Progenitor cell of endocrine pancreas (in vitro differentiated cells): Measurements from ENCODE around the gene TCF7. TPM values are rescaled to one million over a fixed set of nuclear protein-coding genes. Genes with fewer than 3 reads are reported as not detected.
A peak's percentile ranks its signal among the peaks of the same experiment; 100 is the strongest.

Experiments
- DNase-seq: peaks from one replicate; pipeline ENCODE4 v3.0.0; 2021; ENCODE audit warnings: low spot score; ENCODE audit not compliant: unreplicated experiment
- H3K27ac Mint-ChIP-seq: 2 replicates; pipeline ENCODE4 v1.8.0; 2021; ENCODE audit warnings: mild to moderate bottlenecking, moderate library complexity, mixed read lengths
- H3K27me3 Mint-ChIP-seq: 2 replicates; pipeline ENCODE4 v1.8.0; 2021; ENCODE audit warnings: mixed read lengths
- H3K36me3 Mint-ChIP-seq: 2 replicates; pipeline ENCODE4 v1.8.0; 2022; ENCODE audit warnings: mixed read lengths; ENCODE audit not compliant: insufficient read depth
- H3K4me1 Mint-ChIP-seq: 2 replicates; pipeline ENCODE4 v1.8.0; 2021; ENCODE audit warnings: low read depth, mixed read lengths
- H3K4me3 Mint-ChIP-seq: 2 replicates; pipeline ENCODE4 v1.8.0; 2021; ENCODE audit warnings: low read depth, mild to moderate bottlenecking, moderate library complexity, mixed read lengths
- H3K9me3 Mint-ChIP-seq: 2 replicates; pipeline ENCODE4 v1.8.0; 2021; ENCODE audit warnings: low read depth, mixed read lengths
- total RNA-seq: library from RNA; stranded (reverse); gene quantifications from 2 replicates; pipeline ENCODE4 v1.2.1, GENCODE V29; 2021
- TF ChIP-seq, protein P1 (sequence below): fragments of 200-600 bp; sonication (generic); IDR thresholded peaks from one replicate; pipeline ENCODE4 v1.5.0; 2021; ENCODE audit warnings: antibody characterized with exemption, mild to moderate bottlenecking; ENCODE audit not compliant: unreplicated experiment

Gene TCF7
- total RNA-seq, 1 donor from 2014 or later = 14.4 TPM

DNA sequence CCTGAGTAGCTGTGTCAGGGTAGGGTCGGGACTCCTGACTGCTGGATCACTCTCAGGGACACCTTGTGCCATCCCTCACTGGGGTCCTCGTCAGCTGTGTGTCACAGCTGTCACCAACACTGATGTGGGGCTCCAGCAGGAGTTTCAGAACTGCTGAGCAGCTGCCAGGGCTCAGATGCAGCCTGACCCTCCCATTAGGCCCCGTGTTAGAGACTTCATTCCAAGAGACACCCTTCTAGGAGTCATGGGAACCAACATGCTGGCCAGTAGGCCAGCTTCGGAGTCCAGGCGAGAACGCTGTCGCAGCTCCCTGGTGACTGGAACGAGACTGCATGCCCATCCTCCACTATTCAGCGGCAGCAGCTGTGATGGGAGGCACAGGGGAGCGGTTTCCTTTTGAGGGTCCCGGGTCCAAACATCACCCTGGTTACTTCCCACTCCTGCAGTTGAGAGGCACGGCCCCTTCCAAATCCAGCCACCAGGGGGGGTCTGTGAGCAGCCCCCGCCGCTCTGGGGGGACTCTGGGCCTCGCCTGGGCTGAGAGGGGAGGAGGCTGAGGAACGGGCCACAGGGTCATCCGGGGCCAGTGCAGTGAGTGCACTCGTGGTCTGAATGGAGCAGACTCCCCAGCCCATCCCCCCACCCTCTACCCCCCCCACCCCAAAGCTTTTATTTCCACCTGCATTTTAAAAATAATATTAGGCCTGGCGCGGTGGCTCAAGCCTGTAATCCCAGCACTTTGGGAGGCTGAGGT is 12.6 kb upstream of the TCF7 start:
- H3K4me3 Mint-ChIP-seq = no peak overlapping the region
- no peaks in the 10 kb centered on the region for H3K9me3 Mint-ChIP-seq
- H3K36me3 Mint-ChIP-seq = no peaks in the 10 kb centered on the region
- peaks cover 10% of the 10 kb centered on the region for H3K27me3 Mint-ChIP-seq
- H3K27ac Mint-ChIP-seq = no peak overlapping the region
- H3K4me1 Mint-ChIP-seq = peaks cover 6% of the 10 kb centered on the region
- DNase-seq = peak; percentile 62
- TF ChIP-seq, protein P1, sequence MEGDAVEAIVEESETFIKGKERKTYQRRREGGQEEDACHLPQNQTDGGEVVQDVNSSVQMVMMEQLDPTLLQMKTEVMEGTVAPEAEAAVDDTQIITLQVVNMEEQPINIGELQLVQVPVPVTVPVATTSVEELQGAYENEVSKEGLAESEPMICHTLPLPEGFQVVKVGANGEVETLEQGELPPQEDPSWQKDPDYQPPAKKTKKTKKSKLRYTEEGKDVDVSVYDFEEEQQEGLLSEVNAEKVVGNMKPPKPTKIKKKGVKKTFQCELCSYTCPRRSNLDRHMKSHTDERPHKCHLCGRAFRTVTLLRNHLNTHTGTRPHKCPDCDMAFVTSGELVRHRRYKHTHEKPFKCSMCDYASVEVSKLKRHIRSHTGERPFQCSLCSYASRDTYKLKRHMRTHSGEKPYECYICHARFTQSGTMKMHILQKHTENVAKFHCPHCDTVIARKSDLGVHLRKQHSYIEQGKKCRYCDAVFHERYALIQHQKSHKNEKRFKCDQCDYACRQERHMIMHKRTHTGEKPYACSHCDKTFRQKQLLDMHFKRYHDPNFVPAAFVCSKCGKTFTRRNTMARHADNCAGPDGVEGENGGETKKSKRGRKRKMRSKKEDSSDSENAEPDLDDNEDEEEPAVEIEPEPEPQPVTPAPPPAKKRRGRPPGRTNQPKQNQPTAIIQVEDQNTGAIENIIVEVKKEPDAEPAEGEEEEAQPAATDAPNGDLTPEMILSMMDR = peak; percentile 77

DNA sequence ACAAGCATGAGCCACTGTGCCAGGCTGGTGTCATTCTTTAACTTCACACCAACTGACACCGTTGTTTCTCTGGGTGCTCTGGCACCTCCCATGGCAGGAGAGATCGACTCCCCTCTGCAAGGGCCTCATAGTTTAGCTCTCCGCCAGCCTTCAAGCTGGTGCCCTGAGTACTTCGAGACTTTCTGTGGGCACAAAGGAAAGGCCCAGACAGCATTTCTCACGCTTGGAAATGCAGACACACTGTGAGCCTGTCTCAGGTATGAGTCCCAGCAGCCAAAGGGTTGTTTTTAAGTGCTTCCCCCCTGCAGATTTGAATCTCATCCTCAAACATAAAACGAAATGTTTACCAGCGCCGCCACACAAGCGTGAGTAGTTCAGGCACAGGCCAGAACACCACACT is 11.1 kb upstream of the TCF7 start:
- Mint-ChIP-seq H3K9me3 (no peaks in the 10 kb centered on the region), H3K27ac (no peak overlapping the region), H3K4me3 (no peak overlapping the region), H3K27me3 (peaks cover 10% of the 10 kb centered on the region), H3K4me1 (peaks cover 1% of the 10 kb centered on the region), H3K36me3 (no peaks in the 10 kb centered on the region)
- TF ChIP-seq, protein P1 = no peak
- DNase-seq = no peak

DNA sequence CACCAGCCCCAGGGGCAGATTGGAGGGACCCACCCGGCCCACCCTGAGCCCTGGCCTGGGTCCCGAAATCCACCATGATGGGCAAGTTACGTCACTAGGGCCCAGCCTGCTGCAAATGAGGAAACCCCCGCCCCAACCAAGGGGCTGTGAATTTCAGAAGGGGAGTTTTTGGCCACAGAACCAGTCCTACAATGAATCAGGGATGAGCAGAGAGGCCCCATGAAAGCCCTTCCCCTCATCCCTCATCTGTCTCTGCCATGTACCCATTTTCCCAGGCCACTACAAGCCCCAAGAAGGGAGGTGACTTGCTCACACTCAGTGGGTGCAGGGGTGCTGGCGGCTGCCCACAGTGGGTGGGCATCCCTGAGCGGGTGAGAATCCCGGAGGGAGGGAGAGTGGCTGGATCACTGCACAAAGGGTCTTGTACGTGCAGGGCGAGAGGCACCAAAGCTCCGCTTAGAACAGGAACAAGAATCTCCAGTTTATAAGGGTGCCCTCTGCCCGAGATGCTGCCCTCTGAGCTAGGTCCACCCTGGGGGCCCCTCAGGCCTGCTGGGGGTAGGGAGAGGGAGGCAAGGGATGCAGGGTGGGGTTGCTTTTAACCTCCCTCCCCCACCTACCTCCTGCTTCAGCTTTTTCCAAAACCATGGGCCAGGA is 10.4 kb upstream of the TCF7 start:
- no peaks in the 10 kb centered on the region for H3K36me3 Mint-ChIP-seq
- TF ChIP-seq, protein P1 = no peak
- peaks cover 10% of the 10 kb centered on the region for H3K27me3 Mint-ChIP-seq
- no peak overlapping the region for H3K4me3 Mint-ChIP-seq
- H3K27ac Mint-ChIP-seq = no peak overlapping the region
- no peak for DNase-seq
- no peaks in the 10 kb centered on the region for H3K4me1 Mint-ChIP-seq
- H3K9me3 Mint-ChIP-seq = no peaks in the 10 kb centered on the region

DNA sequence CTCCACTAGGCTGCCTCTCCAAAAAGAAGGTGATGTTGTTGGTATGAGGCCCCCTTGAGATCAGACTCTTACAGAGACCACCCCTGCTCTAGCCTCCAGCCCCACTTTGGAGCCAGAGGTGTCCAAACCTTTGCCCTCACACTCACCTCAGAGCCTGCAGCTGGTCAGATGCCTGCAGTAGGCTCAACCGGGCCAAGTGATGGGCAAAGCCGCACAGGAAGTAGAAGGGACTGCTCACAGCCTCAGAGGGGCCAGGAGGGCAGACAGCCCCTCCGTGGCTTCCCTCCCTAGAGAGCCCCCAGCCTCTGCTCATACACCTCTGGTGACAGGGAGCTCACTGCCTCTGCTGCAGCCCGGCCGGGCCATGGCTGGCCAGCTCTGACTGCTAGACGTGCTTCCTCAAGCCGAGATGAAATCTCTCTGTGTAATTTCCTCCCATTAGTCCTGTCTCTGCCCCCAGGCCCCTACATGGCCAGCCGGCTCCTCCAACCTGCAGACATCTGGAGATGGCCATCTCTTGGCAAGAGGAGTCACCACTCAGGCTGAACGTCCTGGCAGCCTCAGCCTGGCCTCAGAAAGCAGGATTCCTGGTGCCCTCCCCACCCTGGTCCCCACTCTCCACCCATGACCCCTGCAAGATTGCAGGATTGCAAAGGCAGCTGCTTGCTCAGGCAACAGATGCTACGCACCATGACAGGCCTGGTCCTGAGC is 7.3 kb upstream of the TCF7 start:
- Mint-ChIP-seq H3K4me1 (no peaks in the 10 kb centered on the region), H3K9me3 (no peaks in the 10 kb centered on the region), H3K36me3 (no peaks in the 10 kb centered on the region), H3K4me3 (no peak overlapping the region), H3K27ac (no peak overlapping the region), H3K27me3 (peaks cover 24% of the 10 kb centered on the region)
- DNase-seq = no peak
- TF ChIP-seq, protein P1 = no peak

DNA sequence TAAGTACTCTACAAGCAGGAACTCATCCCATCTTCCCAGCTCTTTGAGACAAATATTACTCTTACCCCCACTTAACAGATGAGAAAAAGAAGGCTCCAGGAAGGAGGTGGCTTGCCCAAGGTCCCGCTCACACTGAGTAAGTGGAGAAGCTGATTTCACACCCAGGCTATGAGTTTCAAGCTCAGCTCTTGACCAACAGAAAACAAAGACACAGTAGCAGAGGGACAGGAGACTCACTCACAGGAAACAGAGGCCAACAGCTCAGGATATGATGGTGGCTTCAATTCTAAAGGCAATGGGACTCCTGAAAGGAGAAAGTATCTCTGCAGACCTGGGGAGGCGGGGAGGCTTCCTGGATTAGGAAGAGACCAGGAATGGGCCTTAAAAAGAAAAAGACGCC is 6.7 kb upstream of the TCF7 start:
- H3K36me3 Mint-ChIP-seq = no peaks in the 10 kb centered on the region
- no peaks in the 10 kb centered on the region for H3K9me3 Mint-ChIP-seq
- H3K27ac Mint-ChIP-seq = no peak overlapping the region
- no peak overlapping the region for H3K4me3 Mint-ChIP-seq
- H3K4me1 Mint-ChIP-seq = no peaks in the 10 kb centered on the region
- DNase-seq = no peak
- TF ChIP-seq, protein P1 = no peak
- peaks cover 30% of the 10 kb centered on the region for H3K27me3 Mint-ChIP-seq
